HG03565 (cell line): Measurements from ENCODE around the gene TNIK.
"Not testable (repeated sequence)": the region's sequence is repeated elsewhere in the genome, so short reads cannot be mapped to it uniquely, and the experiment has no call there.

Experiments
- ATAC-seq: cut with Tn5 transposase; IDR thresholded peaks from one replicate; pipeline ENCODE4 v1.9.1; 2021; ENCODE audit warnings: mild to moderate bottlenecking, moderate library complexity; ENCODE audit not compliant: unreplicated experiment

Gene TNIK

GRCh38 chr3:171320750-171321558, 139.3 kb downstream of the TNIK start:
- no peak for ATAC-seq

- no peak for ATAC-seq
Observed at GRCh38 chr3:171317171-171317570, 143.0 kb downstream of the TNIK start.

DNA sequence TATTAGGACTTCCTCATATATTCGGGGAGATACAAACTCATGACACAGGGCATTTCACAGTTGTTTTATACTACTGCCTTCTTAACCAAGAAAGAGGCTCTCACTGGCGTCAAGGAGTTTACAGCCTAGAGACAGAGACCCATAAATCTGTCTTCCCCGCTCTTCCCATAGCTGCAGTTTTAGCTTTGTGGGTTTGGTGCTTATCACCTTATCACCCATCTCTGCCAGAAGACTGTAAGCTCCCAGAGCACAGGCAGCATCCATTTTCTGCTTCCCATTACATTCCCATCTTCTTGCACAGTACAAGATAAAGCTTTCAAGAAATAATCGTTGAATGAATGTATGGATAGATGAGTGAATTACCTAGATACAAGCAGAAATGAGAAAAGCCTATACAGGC, 144.3 kb downstream of the TNIK start:
- no peak for ATAC-seq

GRCh38 chr3:171315101-171315500, 145.1 kb downstream of the TNIK start:
- ATAC-seq, result no peak

DNA sequence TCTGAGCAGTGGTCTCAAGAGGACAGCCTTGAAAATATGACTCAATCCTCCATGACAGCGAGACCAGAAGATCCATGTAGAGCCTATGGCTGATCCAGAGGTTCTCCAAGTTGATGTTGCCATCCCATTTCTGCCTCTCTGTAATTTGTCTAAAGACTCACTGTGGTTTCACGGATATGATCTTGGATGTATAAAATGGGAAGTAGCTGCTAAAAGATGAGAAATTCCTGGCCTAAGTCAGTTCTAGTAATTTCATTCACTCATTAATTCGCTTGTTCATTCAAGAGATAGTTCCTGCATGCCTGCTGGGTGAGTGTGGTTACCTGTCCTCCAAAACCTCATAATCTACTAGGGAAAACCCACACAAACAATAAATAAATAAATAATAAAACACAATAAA, 145.9 kb downstream of the TNIK start:
- no peak for ATAC-seq

GRCh38 chr3:171313702-171314101, 146.5 kb downstream of the TNIK start:
- no peak for ATAC-seq

- ATAC-seq, result no peak
Observed at GRCh38 chr3:171312741-171313140, 147.5 kb downstream of the TNIK start.

- ATAC-seq, result no peak
Observed at GRCh38 chr3:171311784-171312183, 148.4 kb downstream of the TNIK start.

GRCh38 chr3:171309906-171310359, 150.3 kb downstream of the TNIK start:
- peak; percentile 55 for ATAC-seq

- ATAC-seq, result no peak
Observed at GRCh38 chr3:171307988-171308387, 152.2 kb downstream of the TNIK start.

- ATAC-seq, result no peak
Observed at GRCh38 chr3:171307046-171307585, 153.1 kb downstream of the TNIK start.

DNA sequence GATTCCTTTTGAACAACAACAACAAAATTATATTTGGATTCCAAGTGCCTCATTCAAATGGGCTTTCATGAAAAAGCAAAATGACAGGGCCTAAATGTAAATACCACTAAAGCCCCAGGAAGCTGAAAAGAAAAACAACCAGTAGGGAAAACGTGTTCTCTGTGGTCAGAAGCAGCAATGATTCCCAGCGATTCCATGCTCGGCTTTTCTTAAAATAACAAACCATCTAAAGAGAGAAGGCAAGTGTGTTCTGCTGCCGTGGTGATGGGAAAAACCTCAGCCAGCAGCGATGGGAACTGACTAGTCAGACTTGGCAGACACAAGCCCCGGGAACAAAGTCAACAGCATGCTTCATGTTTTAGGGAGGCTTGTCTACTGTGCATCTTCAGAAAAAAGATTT, 153.6 kb downstream of the TNIK start:
- ATAC-seq, result no peak

- ATAC-seq, result not testable (repeated sequence)
Observed at GRCh38 chr3:171305823-171306222, 154.4 kb downstream of the TNIK start.

DNA sequence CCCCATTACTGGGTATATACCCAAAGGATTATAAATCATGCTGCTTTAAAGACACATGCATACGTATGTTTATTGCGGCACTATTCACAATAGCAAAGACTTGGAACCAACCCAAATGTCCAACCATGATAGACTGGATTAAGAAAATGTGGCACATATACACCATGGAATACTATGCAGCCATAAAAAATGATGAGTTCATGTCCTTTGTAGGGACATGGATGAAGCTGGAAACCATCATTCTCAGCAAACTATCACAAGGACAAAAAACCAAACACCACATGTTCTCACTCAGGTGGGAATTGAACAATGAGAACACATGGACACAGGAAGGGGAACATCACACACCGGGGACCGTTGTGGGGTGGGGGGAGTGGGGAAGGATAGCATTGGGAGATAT, 155.7 kb downstream of the TNIK start:
- not testable (repeated sequence) for ATAC-seq

GRCh38 chr3:171304017-171304416, 156.2 kb downstream of the TNIK start:
- ATAC-seq, result not testable (repeated sequence)

- ATAC-seq, result no peak
Observed at GRCh38 chr3:171301998-171302397, 158.2 kb downstream of the TNIK start.

DNA sequence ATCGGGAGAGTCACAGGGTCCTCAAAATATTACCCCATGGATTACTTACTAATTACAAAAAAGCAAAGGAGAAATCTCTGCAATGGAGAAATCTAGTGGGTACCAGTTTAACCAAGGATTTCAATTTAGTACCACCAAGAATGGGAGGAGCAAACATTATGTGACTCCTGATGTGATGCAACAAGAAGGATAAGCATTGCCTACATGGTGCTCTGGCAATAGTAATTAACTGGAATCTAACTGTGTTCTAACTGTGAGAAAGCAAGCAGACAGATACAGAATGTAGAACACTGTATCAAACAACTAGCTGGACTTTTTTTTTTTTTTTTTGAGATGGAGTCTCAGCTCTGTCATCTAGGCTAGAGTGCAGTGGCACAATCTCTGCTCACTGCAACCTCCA, 159.2 kb downstream of the TNIK start:
- ATAC-seq, result no peak

GRCh38 chr3:171297951-171298350, 162.3 kb downstream of the TNIK start:
- no peak for ATAC-seq

- no peak for ATAC-seq
Observed at GRCh38 chr3:171297207-171297606, 163.0 kb downstream of the TNIK start.

GRCh38 chr3:171295484-171296373, 164.5 kb downstream of the TNIK start:
- ATAC-seq, result no peak

- ATAC-seq, result peak; percentile 41
Observed at GRCh38 chr3:171293142-171293782, 166.9 kb downstream of the TNIK start.
